ENCODE measurements around the gene HTRA1.

- TF ChIP-seq, protein P1, sequence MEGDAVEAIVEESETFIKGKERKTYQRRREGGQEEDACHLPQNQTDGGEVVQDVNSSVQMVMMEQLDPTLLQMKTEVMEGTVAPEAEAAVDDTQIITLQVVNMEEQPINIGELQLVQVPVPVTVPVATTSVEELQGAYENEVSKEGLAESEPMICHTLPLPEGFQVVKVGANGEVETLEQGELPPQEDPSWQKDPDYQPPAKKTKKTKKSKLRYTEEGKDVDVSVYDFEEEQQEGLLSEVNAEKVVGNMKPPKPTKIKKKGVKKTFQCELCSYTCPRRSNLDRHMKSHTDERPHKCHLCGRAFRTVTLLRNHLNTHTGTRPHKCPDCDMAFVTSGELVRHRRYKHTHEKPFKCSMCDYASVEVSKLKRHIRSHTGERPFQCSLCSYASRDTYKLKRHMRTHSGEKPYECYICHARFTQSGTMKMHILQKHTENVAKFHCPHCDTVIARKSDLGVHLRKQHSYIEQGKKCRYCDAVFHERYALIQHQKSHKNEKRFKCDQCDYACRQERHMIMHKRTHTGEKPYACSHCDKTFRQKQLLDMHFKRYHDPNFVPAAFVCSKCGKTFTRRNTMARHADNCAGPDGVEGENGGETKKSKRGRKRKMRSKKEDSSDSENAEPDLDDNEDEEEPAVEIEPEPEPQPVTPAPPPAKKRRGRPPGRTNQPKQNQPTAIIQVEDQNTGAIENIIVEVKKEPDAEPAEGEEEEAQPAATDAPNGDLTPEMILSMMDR (IDR thresholded peaks at IDR 0.05), result no peak
- TF ChIP-seq POLR2AphosphoS5 (IDR thresholded peaks at IDR 0.05; ENCODE audit: low read depth, low read length) (no peak), TCF7L2 (IDR thresholded peaks at IDR 0.05; ENCODE audit: low read depth, low read length) (no peak), SIN3A (IDR thresholded peaks at IDR 0.05; ENCODE audit: borderline replicate concordance, insufficient read depth, low read depth, low read length) (no peak)
- TF ChIP-seq, protein P2, sequence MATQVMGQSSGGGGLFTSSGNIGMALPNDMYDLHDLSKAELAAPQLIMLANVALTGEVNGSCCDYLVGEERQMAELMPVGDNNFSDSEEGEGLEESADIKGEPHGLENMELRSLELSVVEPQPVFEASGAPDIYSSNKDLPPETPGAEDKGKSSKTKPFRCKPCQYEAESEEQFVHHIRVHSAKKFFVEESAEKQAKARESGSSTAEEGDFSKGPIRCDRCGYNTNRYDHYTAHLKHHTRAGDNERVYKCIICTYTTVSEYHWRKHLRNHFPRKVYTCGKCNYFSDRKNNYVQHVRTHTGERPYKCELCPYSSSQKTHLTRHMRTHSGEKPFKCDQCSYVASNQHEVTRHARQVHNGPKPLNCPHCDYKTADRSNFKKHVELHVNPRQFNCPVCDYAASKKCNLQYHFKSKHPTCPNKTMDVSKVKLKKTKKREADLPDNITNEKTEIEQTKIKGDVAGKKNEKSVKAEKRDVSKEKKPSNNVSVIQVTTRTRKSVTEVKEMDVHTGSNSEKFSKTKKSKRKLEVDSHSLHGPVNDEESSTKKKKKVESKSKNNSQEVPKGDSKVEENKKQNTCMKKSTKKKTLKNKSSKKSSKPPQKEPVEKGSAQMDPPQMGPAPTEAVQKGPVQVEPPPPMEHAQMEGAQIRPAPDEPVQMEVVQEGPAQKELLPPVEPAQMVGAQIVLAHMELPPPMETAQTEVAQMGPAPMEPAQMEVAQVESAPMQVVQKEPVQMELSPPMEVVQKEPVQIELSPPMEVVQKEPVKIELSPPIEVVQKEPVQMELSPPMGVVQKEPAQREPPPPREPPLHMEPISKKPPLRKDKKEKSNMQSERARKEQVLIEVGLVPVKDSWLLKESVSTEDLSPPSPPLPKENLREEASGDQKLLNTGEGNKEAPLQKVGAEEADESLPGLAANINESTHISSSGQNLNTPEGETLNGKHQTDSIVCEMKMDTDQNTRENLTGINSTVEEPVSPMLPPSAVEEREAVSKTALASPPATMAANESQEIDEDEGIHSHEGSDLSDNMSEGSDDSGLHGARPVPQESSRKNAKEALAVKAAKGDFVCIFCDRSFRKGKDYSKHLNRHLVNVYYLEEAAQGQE (IDR thresholded peaks at IDR 0.05; ENCODE audit: insufficient read depth in 1 of 2, low read depth in 2 of 2, low read length in 1 of 2), result no peak
These were observed 44.7 kb downstream of the HTRA1 start for GRCh38 chr10:122505885-122506645.
